Gastrocnemius medialis (tissue), 4 donors: ENCODE data around the gene AJAP1.

Source experiments
- CTCF ChIP-seq, 5 experiments: fragments of 450-650 bp in 3 of 5; fragments of 200-600 bp in 2 of 5; sonication (generic) in 2 of 5; IDR thresholded peaks in 4 of 5; conservative IDR thresholded peaks in 1 of 5; 1 replicate in 4 of 5; 2 replicates in 1 of 5; pipeline ENCODE4 v1.5.1; 2016 to 2019; ENCODE audit warnings: antibody characterized with exemption in 5 of 5, mild to moderate bottlenecking in 3 of 5, moderate library complexity in 3 of 5
- POLR2A ChIP-seq, 2 donors: fragments of 450-650 bp; IDR thresholded peaks; one replicate each; pipeline ENCODE4 v1.6.1; 2017; ENCODE audit warnings: antibody characterized with exemption in 2 of 2, mild to moderate bottlenecking in 2 of 2, moderate library complexity in 2 of 2

- TF ChIP-seq CTCF (IDR thresholded peaks at IDR 0.05 in 4 of 5, conservative IDR thresholded peaks at IDR 0.05 in 1 of 5) (no peak), POLR2A (IDR thresholded peaks at IDR 0.05) (no peak)
Observed at GRCh38 chr1:4741876-4742423, 87.5 kb downstream of the AJAP1 start.
